NT2/D1 (cell line): Measurements from ENCODE around the gene UPB1.
A peak's percentile ranks its signal among the peaks of the same experiment; 100 is the strongest.

ENCODE experiments used
- SUZ12 ChIP-seq: IDR thresholded peaks from 2 replicates; pipeline ENCODE4 v1.6.1; 2011; ENCODE audit not compliant: insufficient read length, insufficient read depth; ENCODE audit errors: extremely low read depth
- YY1 ChIP-seq: IDR thresholded peaks from 2 replicates; pipeline ENCODE4 v1.6.1; 2011; ENCODE audit not compliant: insufficient read length, insufficient read depth
- ZNF274 ChIP-seq: IDR thresholded peaks from 2 replicates; pipeline ENCODE4 v1.6.1; 2011; ENCODE audit warnings: mild to moderate bottlenecking, low read depth, low read length

DNA sequence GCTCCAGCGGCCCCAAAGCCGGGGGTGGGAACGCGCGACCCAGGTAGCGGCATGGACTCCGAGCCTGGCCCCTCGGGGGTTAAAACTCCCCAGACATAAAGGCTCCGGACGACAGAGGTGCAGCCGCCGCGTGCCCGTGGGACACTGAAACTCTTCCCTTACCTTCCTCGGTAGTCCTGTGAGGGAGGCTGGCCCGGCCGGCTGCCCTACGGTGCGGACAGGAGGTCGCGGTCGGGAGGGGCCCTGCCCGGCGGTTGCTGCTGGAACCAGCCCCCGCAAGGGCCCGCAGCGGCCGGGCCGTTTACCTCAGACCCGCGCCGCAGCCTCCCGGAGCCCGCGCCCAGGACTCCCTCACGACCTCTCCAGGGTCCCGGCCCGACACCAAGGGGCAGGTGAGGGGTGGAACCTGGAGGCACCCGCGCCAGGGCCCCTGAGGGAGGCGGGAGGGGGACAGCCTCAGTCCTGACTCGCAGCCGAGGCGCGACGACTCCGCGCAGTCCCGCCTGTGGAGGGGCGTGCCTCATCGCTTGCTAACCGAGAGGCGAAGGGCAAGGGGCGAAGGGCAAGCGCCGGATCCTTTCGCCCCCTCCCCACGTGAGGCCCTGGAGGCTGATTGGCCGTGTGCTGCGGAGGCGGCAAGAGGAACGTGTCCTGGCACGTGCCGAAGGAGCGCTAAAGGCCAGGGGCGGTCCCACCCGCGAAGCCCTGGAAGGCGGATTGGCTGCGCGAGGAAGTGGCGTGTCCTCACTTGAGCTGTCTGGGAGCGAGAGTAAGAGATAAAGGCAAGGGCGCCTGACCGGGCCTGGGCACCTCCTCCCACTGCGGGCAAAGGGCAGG, at the start of gene UPB1:
- no peak for TF ChIP-seq ZNF274
- TF ChIP-seq YY1 = no peak
- TF ChIP-seq SUZ12 = peak; percentile 26
